GM12878 (cell line): ENCODE data around the gene RTF2. TPM values are rescaled to one million over a fixed set of nuclear protein-coding genes. Genes with fewer than 3 reads are reported as not detected.

Experiments used
- ATAC-seq: fragments of 200-7000 bp; cut with Tn5 transposase; 3 replicates; pipeline ENCODE4 v1.9.1; 2020; ENCODE audit warnings: mild to moderate bottlenecking, moderate library complexity
- BruUV-seq: library from RNA; stranded (reverse); fragments of 400-500 nt; replicated peaks from 2 replicates; lab custom pipeline; 2021; lab: Mats Ljungman, UMichigan
- CTCF ChIA-PET: fragments of 300-600 bp; sonication (Branson Sonifier 250); formaldehyde crosslinking; extraction: SDS; loops from one replicate; lab custom pipeline; 2021; ENCODE audit warnings: inconsistent platforms; lab: Yijun Ruan, JAX
- POLR2A ChIA-PET: fragments of 350-600 bp; formaldehyde crosslinking; extraction: SDS; loops from one replicate; lab custom pipeline; 2021; ENCODE audit warnings: inconsistent platforms; lab: Charles Lee
- RAD21 ChIA-PET: fragments of 300-600 bp; sonication (Branson Sonifier 250); formaldehyde crosslinking; loops from one replicate; lab custom pipeline; 2023; ENCODE audit warnings: antibody characterized with exemption; ENCODE audit not compliant: unreplicated experiment; lab: Charles Lee
- SMC1A ChIA-PET: fragments of 300-600 bp; sonication (Branson Sonifier 250); formaldehyde crosslinking; loops from one replicate; lab custom pipeline; 2023; ENCODE audit not compliant: unreplicated experiment, uncharacterized antibody; lab: Charles Lee
- DNase-seq: peaks from one replicate; pipeline ENCODE4 v3.0.0-alpha.2; 2011; ENCODE audit warnings: low read depth, low spot score
- FAIRE-seq: peaks from 3 replicates; lab custom pipeline; 2011; peaks lifted over from hg19 to GRCh38; lab: Jason Lieb, UNC
- H2AFZ ChIP-seq: 2 replicates; pipeline ENCODE4 v1.6.0; 2011; ENCODE audit warnings: low read depth, low read length, control low read depth; ENCODE audit not compliant: control insufficient read depth
- H3K27ac ChIP-seq: 2 replicates; pipeline ENCODE4 v1.5.1; 2011; ENCODE audit warnings: control low read depth; ENCODE audit not compliant: control insufficient read depth, insufficient read depth
- H3K27me3 ChIP-seq, 2 experiments: replicated peaks in 1 of 2; 2 replicates each; pipeline versions ENCODE4 v1.6.0 to v1.6.1; 2011; ENCODE audit warnings: low read length in 1 of 2; ENCODE audit not compliant: control insufficient read depth in 2 of 2, insufficient read depth in 2 of 2
- H3K36me3 ChIP-seq, 2 experiments: 2 replicates each; pipeline ENCODE4 v1.5.1; 2011; ENCODE audit warnings: low read length in 1 of 2; ENCODE audit not compliant: control insufficient read depth in 2 of 2, insufficient read depth in 2 of 2
- H3K4me1 ChIP-seq: 2 replicates; pipeline ENCODE4 v1.6.1; 2011; ENCODE audit warnings: mild to moderate bottlenecking, low read length, moderate library complexity, mixed read lengths; ENCODE audit not compliant: control insufficient read depth, insufficient read depth
- H3K4me2 ChIP-seq: 2 replicates; pipeline ENCODE4 v1.6.0; 2011; ENCODE audit warnings: control low read depth; ENCODE audit not compliant: control insufficient read depth, insufficient read depth
- H3K4me3 ChIP-seq: fragments of 200-600 bp; sonication (generic); 2 replicates; pipeline ENCODE4 v1.5.1; 2016
- H3K79me2 ChIP-seq: 2 replicates; pipeline ENCODE4 v1.6.0; 2011; ENCODE audit warnings: low read length; ENCODE audit not compliant: control insufficient read depth, insufficient read depth
- H3K9ac ChIP-seq: 2 replicates; pipeline ENCODE4 v1.8.0; 2011; ENCODE audit warnings: low read length, control low read depth, mixed read lengths; ENCODE audit not compliant: control insufficient read depth, insufficient read depth
- H3K9me3 ChIP-seq: replicated peaks from 3 replicates; pipeline ENCODE4 v1.5.1; 2011; ENCODE audit warnings: mild to moderate bottlenecking, low read length; ENCODE audit not compliant: control insufficient read depth, insufficient read depth
- H4K20me1 ChIP-seq: 2 replicates; pipeline ENCODE4 v1.6.0; 2011; ENCODE audit not compliant: control insufficient read depth, insufficient read depth
- BMI1 ChIP-seq: fragments of 450-650 bp; IDR thresholded peaks from 2 replicates; pipeline ENCODE4 v1.6.1; 2016; ENCODE audit warnings: mild to moderate bottlenecking, moderate library complexity, borderline replicate concordance
- DPF2 ChIP-seq: fragments of 450-650 bp; IDR thresholded peaks from 2 replicates; pipeline ENCODE4 v1.6.1; 2017; ENCODE audit warnings: mild to moderate bottlenecking
- POLR2AphosphoS2 ChIP-seq: IDR thresholded peaks from 2 replicates; pipeline ENCODE4 v1.6.1; 2011; ENCODE audit warnings: low read depth, mild to moderate bottlenecking, low read length, improper control_type of control experiment, moderate library complexity
- POLR2AphosphoS5 ChIP-seq: IDR thresholded peaks from 2 replicates; pipeline ENCODE4 v1.6.1; 2011; ENCODE audit warnings: mild to moderate bottlenecking, low read length, inconsistent platforms
- RELB ChIP-seq: fragments of 450-650 bp; IDR thresholded peaks from 2 replicates; pipeline ENCODE4 v1.6.1; 2017; ENCODE audit warnings: low read depth, mild to moderate bottlenecking, moderate library complexity
- STAT1 ChIP-seq: fragments of 450-650 bp; conservative IDR thresholded peaks from 2 replicates; pipeline ENCODE4 v1.6.1; 2014; ENCODE audit warnings: antibody characterized with exemption, mild to moderate bottlenecking
- STAT3 ChIP-seq: IDR thresholded peaks from 2 replicates; pipeline ENCODE4 v1.6.1; 2011; ENCODE audit warnings: low read depth, low read length, improper control_type of control experiment
- USF1 ChIP-seq: IDR thresholded peaks from 2 replicates; pipeline ENCODE4 v1.6.1; 2011; ENCODE audit warnings: borderline replicate concordance, low read depth, mild to moderate bottlenecking, moderate library complexity, mixed read lengths, low read length; ENCODE audit not compliant: insufficient read depth; ENCODE audit errors: extremely low read length
- ZBED1 ChIP-seq: IDR thresholded peaks from 2 replicates; pipeline ENCODE4 v1.6.1; 2016; ENCODE audit warnings: borderline replicate concordance
- ZNF207 ChIP-seq: fragments of 450-650 bp; IDR thresholded peaks from 2 replicates; pipeline ENCODE4 v1.6.1; 2014; ENCODE audit warnings: antibody characterized with exemption, mild to moderate bottlenecking, borderline replicate concordance
- WGBS: methylation state at CpG from one replicate; pipeline ENCODE4 v1.1.6; 2016; ENCODE audit warnings: low lambda C conversion rate; ENCODE audit not compliant: insufficient replicate concordance, insufficient coverage; ENCODE audit errors: missing lambda C conversion rate; 5-methylcytosine and 5-hydroxymethylcytosine counted together
- in situ Hi-C: fragments of 300-500 bp; cut with MboI; formaldehyde crosslinking; loops from 9 replicates; pipeline ENCODE4 v1.14.3; 2018; ENCODE audit warnings: mixed read lengths
- intact Hi-C: fragments of 100-400 bp; cut with micrococcal nuclease; formaldehyde crosslinking; loops from one replicate; pipeline ENCODE4 v1.14.2; 2022; ENCODE audit not compliant: unreplicated experiment
- polyA plus RNA-seq, 11 experiments: library from polyadenylated mRNA; depleted of rRNA in 4 of 11; unstranded in 6 of 11; stranded (reverse) in 5 of 11; fragments of >200 nt; fragmentation: Nextera tagmentation in 4 of 11; fragmentation: Illumina TruSeq in 1 of 11; extraction: Ambion mirVana in 4 of 11; extraction: Trizol in 1 of 11; gene quantifications; 1 replicate in 1 of 11; 2 replicates in 10 of 11; pipeline versions ENCODE4 v1.2.1 to v1.2.3, GENCODE V29; 2011 to 2016; ENCODE audit warnings: inconsistent platforms in 2 of 11, missing spikeins in 2 of 11, low read depth in 1 of 11
- total RNA-seq, 4 experiments: library from RNA; depleted of rRNA in 3 of 4; stranded (reverse); fragments of >200 nt in 3 of 4; fragmentation: Illumina TruSeq in 1 of 4; extraction: Trizol in 1 of 4; gene quantifications; 2 replicates each; pipeline versions ENCODE4 v1.2.1 to v1.2.3, GENCODE V29; 2013 to 2021
- TF ChIP-seq, protein P1 (sequence below): IDR thresholded peaks from 2 replicates; pipeline ENCODE4 v1.6.1; 2011; ENCODE audit warnings: mild to moderate bottlenecking, low read depth, low read length, moderate library complexity; ENCODE audit not compliant: insufficient replicate concordance
- TF ChIP-seq, protein P2 (sequence below): fragments of 150-350 bp; IDR thresholded peaks from 2 replicates; pipeline ENCODE4 v1.6.1; 2014; ENCODE audit warnings: mild to moderate bottlenecking, low read depth, low read length
- TF ChIP-seq, protein P3 (sequence below): IDR thresholded peaks from 2 replicates; pipeline ENCODE4 v1.6.1; 2012; ENCODE audit warnings: low read depth, low read length, improper control_type of control experiment
- TF ChIP-seq, protein P4 (sequence below): fragments of 450-650 bp; formaldehyde crosslinking; IDR thresholded peaks from 2 replicates; pipeline ENCODE4 v1.4.0; 2020; ENCODE audit warnings: mild to moderate bottlenecking, moderate library complexity

Gene RTF2
- total and polyA plus RNA-seq, 10 of the 15 experiments (the other 5 are each of a cell fraction or from before 2014, with no cell fraction given): 66.2 to 133 (median 82.9) TPM

DNA sequence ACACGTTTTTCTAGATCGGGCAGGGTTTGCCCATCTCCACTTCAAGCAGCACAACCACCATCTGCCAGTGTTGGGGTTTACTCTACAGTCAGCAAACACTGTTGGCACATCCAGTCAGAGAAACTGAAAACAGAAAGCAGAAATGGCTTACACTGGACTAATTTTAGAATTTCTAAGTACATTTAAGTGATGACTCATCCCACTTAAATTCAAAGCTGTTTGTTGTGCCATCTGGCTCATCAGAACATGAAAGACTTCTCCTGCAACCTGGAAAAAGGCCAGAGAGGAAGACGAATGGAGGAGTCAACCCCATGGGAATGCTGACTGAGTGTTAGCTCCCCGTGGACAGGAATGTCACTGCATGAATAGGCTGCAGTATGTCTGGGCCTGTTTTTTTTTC lies 86.4 kb downstream of the RTF2 start (continued):
- TF ChIP-seq, protein P1, sequence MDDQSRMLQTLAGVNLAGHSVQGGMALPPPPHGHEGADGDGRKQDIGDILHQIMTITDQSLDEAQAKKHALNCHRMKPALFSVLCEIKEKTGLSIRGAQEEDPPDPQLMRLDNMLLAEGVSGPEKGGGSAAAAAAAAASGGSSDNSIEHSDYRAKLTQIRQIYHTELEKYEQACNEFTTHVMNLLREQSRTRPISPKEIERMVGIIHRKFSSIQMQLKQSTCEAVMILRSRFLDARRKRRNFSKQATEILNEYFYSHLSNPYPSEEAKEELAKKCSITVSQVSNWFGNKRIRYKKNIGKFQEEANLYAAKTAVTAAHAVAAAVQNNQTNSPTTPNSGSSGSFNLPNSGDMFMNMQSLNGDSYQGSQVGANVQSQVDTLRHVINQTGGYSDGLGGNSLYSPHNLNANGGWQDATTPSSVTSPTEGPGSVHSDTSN: no peak
- TF ChIP-seq STAT1 (no peak), ZBED1 (no peak)
- TF ChIP-seq, all 136 proteins: peak for 21

DNA sequence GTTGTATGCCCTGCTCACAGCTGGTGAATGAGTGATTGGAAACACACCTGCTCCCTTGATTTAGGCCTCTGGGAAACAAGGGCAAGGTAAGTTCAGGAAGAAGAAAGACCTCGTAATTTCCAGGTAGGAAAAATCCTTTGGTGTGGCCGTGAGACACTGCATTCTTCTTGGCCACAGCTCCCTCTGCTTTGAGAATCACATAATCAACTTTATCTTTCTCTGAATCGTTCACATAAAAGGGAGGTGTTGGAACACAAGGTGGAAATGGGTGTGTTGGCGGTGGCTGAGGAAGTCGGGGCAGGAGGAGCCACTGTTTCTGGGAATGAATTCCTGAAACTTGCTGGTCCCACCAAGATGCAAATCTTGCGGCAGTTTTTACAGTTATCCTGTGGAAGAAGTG lies 90.5 kb downstream of the RTF2 start:
- ChIA-PET RAD21 (no interaction called here), CTCF (interaction anchor here (1.2 kb wide), 1 partner anchor 13 kb away, joined by 3 read pairs; no protein-coding TSS in a partner anchor), POLR2A (no interaction called here), SMC1A (no interaction called here)
- in situ Hi-C loops: no loop called here
- H2AFZ ChIP-seq: no peak overlapping the region
- intact Hi-C loops: no loop called here
- no peak overlapping the region for H3K4me3 ChIP-seq
- DNase-seq (no peak), FAIRE-seq (no peak), ATAC-seq (no peak)
- H3K27ac ChIP-seq: no peak overlapping the region
- peaks cover 13% of the 10 kb centered on the region for H3K4me1 ChIP-seq
- H3K27me3 ChIP-seq: no peaks in the 10 kb centered on the region
- no peaks in the 10 kb centered on the region for H3K36me3 ChIP-seq
- no peaks in the 10 kb centered on the region for H3K9me3 ChIP-seq
- H3K79me2 ChIP-seq: no peaks in the 10 kb centered on the region
- WGBS: 48% methylated on average over 6 of the region's 6 CpGs
- no peaks in the 10 kb centered on the region for H4K20me1 ChIP-seq
- no peak overlapping the region for H3K4me2 ChIP-seq
- no TSS peak for BruUV-seq
- H3K9ac ChIP-seq: no peak overlapping the region
- TF ChIP-seq, protein P2, sequence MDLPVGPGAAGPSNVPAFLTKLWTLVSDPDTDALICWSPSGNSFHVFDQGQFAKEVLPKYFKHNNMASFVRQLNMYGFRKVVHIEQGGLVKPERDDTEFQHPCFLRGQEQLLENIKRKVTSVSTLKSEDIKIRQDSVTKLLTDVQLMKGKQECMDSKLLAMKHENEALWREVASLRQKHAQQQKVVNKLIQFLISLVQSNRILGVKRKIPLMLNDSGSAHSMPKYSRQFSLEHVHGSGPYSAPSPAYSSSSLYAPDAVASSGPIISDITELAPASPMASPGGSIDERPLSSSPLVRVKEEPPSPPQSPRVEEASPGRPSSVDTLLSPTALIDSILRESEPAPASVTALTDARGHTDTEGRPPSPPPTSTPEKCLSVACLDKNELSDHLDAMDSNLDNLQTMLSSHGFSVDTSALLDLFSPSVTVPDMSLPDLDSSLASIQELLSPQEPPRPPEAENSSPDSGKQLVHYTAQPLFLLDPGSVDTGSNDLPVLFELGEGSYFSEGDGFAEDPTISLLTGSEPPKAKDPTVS: no peak
- TF ChIP-seq, protein P3, sequence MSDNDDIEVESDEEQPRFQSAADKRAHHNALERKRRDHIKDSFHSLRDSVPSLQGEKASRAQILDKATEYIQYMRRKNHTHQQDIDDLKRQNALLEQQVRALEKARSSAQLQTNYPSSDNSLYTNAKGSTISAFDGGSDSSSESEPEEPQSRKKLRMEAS: no peak
- TF ChIP-seq ZNF207 (no peak), BMI1 (no peak), POLR2AphosphoS5 (no peak), RELB (no peak), USF1 (no peak), POLR2AphosphoS2 (no peak), STAT3 (no peak), DPF2 (no peak)
- TF ChIP-seq, protein P4, sequence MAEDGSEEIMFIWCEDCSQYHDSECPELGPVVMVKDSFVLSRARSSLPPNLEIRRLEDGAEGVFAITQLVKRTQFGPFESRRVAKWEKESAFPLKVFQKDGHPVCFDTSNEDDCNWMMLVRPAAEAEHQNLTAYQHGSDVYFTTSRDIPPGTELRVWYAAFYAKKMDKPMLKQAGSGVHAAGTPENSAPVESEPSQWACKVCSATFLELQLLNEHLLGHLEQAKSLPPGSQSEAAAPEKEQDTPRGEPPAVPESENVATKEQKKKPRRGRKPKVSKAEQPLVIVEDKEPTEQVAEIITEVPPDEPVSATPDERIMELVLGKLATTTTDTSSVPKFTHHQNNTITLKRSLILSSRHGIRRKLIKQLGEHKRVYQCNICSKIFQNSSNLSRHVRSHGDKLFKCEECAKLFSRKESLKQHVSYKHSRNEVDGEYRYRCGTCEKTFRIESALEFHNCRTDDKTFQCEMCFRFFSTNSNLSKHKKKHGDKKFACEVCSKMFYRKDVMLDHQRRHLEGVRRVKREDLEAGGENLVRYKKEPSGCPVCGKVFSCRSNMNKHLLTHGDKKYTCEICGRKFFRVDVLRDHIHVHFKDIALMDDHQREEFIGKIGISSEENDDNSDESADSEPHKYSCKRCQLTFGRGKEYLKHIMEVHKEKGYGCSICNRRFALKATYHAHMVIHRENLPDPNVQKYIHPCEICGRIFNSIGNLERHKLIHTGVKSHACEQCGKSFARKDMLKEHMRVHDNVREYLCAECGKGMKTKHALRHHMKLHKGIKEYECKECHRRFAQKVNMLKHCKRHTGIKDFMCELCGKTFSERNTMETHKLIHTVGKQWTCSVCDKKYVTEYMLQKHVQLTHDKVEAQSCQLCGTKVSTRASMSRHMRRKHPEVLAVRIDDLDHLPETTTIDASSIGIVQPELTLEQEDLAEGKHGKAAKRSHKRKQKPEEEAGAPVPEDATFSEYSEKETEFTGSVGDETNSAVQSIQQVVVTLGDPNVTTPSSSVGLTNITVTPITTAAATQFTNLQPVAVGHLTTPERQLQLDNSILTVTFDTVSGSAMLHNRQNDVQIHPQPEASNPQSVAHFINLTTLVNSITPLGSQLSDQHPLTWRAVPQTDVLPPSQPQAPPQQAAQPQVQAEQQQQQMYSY (CRISPR knock-in tag): no peak
